ENCODE data around the gene GPX3.

Gene GPX3

DNA sequence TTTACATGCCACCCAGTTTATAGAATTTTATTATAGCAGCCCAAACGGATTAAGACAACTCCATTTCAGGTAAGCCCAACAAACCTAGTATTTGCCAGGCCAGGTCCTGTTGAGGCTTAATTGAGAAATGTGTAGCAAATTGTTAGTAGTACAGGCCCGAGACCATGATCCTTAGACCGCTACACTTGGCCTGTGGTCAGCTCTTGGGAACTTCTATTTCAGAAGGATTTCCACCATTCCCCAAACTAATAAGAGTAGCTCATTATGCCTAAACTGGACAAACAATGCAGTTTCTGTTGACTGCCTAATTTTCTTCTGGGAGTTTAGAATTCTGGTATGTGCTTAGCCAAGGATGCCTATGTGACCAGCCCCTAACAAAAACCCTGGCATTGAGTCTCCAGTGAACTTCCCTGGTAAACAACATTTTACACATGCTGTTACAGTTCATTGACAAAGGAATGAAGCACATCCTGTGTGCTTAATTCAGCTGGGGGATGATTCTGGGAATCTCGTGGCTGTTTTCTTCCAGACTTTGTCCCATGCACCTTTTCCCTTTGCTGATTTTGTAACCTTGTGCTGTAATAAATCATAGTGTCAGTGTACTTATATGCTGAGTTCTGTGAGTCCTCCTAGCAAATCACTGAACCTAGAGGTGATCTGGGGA, 5.6 kb upstream of the GPX3 start:
- DNase-seq: no peak

DNA sequence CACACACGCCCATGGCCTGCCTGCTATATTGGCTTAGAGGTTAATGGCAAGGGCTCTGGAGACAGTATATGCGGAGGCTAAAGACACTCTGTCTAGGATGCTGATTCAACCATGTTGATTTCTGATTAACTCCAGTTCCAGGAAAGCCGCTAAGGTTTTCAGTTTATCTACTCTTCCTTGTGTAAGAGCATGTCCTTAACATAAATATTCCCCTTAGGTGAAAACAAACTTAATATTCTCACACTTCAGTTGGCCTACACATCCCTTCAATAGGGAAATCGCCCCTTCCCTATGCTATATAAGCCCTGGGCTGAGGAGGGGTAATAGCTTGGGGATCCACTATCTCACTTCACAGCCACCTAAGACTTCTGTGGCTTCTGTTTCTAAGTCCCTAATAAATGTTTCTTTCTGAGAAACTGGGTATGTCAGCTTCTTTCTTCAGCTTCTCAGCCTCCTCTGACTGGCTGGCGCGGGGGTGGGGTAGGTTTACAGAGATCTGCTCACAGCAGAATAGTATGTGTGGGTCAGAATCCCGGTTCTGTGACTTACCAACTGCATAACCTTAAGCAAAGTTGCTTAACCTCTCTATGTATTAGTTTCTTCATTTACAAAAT, 4.3 kb upstream of the GPX3 start:
- no peak for DNase-seq

DNA sequence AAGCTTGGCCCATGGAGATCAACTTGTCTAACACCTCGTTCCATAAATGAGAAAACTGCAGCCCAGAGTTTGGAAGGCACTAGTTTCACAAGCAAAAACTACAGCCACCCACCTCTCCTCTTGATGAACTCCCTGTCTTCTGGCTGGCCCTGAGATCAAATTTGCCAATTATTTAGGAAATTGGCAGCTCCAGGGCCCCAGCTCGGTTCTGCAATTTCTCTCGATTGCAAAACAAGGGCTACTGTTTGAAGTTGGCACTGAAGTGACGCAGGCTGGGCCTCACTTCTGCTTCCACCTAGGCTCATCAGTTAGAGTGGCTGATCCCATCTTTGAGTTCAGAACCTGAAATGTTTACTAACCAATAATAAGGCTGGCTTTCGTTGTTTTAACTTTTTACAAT, 3.7 kb upstream of the GPX3 start:
- no peak for DNase-seq

DNA sequence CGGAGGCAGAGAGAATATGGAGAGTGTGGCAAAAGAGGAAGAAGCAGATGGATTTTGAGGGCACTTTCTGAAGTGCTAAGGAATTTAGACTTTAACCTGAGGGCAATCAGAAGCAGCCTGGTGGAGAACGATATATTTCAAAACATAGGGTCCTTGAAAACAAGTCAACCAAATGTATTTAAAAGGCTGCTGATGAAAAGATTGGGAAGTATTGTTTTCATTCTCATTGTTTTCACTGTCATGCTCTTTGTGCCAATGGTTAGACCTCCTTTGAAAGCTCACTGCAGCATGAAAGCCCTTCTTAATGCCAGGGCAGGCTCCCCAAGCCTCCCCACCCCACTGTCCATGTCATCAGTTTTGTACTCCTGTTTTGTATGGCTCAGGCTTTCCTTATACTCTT, 2.5 kb upstream of the GPX3 start:
- no peak for DNase-seq

DNA sequence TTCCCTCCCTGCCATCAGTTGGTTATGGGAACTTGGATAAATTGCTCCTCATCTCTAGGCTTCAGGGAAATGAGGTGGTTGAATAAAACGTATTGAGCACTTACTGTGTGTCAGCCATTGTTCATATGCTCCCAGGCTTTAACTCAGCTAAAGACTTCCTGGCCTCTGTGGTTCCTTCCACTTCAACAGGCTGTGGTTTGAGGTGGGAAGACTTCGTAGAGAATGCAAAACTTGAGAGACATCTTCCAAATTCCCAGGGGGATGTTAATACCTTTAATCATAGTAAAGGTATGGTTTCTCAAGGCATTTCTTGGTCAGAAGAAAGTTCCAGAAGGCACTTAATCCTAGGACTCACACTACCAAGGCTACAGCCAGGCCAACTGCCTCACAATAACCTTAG, 1.5 kb upstream of the GPX3 start:
- no peak for DNase-seq

DNA sequence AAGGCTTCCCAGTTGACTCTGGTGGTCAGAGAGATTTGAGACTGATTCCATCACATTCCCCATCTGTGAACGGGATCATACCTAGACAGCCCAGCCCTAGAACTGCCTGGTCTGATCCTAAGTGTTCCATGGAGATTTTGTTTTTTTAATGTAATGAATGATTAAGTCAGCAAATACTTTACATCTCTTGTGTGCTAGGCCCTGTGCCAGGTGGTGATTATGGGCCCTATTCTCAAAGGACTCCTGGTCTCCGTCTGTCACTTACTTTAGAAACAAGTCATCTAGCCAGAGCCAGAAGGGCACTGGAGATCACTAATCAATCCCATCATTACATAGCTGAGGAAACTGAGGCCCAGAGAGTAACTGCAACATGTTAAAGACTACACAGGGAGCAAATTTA, 1.1 kb upstream of the GPX3 start:
- no peak for DNase-seq

DNA sequence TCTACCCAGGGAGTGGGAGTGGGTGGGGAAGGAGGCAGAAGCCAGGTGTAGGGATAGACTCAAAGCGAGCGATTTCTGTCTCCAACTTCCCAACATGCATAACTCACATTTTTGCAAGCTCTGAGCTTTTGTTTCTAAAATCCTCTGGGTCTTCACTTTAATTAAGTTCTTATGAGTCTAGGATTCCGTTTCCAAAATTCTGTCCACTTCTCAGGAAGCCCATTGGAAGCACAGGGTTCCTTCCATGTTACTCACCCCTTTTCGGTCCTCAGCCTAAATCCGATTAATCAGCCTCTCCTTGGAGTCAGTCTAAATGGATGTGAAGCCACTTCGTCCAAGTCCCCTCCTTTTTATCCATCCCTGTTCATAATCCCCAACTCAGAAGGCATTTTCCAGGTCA, 1.4 kb downstream of the GPX3 start:
- DNase-seq: no peak

DNA sequence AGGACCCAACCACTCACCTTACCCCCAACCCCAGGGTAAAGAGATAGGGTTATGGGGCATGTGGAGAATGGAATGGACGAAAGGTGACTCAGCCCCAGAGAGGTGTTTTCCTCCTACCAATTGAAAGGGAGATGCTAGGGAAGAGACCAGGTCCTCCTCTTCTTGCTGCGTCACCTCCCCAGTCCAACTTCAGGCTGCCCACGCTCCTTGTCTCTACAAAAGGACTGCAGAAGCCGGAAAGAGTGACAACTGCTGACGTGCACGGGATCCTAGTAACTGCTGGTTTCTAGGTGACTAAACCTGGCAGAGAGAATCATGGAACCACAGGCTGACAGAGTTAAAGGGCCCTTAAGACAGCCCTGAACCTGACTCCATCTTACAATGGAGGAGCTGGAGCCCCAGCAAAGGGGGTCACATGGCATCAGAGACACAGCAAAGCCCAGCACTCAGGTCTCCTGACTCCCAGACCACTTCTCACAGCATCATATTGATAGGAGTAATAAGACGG, 2.2 kb downstream of the GPX3 start:
- no peak for DNase-seq

DNA sequence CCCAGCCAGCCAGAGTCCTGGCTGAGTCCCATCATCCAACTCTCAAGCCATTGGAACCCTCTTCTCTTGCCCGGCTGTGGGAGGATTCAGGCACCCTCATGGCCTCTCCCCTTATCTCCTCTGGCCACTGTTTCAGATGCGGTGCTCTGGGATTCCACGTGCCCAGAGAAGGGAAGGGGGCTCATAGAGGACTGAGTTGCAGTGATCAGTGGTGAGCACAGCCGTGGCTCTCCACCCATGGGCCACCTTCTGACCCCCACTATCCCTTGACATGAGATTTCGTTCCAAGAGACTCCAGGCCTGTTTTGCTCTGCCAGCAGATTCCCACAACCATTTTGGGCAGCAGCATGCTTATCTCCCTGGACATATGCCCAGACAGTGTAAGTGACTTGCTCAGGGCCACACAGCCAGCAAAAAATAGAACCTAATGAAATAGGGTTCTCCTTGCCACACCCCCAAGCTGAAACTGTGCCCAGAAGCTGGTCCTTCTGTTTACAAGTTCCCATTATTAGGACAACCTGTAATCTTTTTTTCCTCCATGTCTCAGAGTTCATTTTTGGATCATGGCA, 2.7 kb downstream of the GPX3 start:
- no peak for DNase-seq

DNA sequence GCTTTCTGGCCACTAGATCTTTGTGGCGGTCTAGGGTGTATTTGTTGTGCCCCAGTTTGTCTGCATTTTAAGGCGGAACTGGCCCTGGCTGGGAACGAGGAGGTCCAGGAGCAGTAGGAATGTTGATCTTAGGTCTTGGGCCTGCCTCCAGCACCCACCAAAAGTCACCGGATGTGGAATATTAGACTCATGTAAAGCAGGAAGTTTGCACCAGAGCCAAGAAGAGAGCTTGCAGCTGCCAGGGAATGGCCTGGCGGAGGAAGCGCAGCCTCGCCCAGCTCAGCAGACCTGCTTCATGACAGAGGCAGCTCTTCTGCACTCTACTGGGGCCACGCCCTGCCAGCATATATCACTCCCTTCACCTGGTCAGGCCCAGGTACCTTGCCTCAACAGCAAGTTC, 3.3 kb downstream of the GPX3 start:
- no peak for DNase-seq

DNA sequence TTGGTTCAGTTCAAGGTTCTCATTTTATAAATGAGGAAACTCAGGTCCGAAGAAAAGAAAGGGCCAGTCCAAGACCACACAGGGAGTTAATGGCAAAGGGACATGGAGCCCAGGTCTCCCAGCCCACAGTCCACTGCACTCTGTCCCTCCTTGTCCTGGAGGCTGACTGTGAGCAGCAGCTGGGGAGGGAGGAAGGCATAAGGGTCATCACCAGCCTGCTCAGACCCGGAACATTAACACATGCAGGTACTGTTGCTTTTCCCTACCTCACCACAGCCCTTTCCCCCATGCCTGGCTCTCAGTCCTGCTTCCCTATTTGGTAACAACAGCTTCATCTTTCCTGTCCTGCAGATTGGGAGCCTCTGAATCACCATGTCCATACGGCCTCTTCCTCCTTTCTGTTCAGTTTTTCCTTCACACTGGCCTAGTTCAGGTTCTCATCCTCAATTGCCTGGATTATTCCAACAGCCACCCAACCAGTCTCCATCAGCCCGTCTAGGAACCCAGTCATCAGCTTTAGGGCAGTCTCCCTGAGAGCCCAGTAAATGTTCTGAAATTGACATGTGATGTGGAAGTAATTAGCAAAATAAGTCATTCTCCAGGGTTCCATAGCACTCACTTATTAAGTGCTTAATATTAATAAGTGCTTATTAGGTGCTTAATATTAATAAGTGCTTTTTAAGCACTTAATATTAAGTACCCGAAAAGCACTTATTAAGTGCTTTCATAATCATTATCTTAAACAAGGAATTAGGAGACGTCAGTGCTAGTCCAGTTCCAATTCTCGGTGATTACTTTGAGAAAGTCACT, 4.3 kb downstream of the GPX3 start:
- DNase-seq: no peak

DNA sequence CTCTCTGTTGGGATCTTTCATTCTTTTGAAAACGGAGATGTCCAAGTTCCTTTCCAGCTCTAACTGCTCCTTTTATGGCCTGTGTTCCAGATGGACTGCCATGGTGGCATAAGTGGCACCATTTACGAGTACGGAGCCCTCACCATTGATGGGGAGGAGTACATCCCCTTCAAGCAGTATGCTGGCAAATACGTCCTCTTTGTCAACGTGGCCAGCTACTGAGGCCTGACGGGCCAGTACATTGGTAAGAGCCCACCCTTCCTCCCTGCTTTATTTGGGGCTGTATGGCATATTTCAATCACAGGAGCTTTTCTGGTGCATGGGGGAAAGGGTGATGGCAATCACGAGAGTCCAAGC, 4.8 kb downstream of the GPX3 start:
- DNase-seq: no peak

DNA sequence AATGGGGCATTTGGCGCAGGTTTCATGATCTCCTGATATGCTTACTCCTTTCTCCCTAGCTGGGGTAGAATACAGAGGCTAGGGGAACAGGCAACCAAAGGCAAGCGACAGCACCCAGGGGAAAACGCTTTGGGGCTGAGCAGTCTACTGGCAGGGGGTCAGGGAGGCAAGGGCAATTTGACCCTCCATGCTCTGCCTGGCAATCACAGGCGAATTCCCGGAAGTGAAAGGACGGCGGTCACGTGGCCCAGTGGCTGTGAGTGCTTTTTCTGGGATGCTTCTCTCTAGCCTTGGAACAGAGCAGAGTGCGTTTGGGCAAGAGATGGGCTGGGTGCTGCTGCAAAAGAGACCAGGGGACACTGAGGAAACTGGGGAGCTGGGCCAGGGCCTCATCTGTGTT, 5.7 kb downstream of the GPX3 start:
- no peak for DNase-seq

DNA sequence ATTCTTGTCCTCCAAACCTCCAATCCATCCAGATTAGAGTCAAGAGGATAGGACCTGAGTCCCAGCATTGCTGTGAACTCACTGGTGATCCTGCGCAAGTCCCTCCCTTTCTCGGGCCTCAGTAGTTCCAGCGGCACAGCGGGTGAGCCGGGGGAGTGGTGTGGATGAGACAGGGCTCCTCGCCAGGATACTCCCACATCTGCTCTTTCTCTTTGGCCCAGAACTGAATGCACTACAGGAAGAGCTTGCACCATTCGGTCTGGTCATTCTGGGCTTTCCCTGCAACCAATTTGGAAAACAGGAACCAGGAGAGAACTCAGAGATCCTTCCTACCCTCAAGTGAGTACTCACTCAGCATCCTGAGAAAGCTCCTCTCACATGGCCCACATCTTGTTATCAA, 6.3 kb downstream of the GPX3 start:
- DNase-seq: no peak

DNA sequence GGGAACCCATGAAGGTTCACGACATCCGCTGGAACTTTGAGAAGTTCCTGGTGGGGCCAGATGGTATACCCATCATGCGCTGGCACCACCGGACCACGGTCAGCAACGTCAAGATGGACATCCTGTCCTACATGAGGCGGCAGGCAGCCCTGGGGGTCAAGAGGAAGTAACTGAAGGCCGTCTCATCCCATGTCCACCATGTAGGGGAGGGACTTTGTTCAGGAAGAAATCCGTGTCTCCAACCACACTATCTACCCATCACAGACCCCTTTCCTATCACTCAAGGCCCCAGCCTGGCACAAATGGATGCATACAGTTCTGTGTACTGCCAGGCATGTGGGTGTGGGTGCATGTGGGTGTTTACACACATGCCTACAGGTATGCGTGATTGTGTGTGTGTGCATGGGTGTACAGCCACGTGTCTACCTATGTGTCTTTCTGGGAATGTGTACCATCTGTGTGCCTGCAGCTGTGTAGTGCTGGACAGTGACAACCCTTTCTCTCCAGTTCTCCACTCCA, 7.6 kb downstream of the GPX3 start:
- DNase-seq: no peak

DNA sequence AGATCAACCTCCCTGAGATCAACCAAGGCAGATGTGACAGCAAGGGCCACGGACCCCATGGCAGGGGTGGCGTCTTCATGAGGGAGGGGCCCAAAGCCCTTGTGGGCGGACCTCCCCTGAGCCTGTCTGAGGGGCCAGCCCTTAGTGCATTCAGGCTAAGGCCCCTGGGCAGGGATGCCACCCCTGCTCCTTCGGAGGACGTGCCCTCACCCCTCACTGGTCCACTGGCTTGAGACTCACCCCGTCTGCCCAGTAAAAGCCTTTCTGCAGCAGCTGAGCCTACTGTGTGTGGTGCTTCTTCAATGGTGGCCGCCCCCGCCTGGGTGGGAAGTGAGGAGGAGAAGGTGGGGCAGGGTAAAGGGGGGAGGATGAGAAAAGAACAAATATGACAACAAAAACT, 8.3 kb downstream of the GPX3 start:
- no peak for DNase-seq

DNA sequence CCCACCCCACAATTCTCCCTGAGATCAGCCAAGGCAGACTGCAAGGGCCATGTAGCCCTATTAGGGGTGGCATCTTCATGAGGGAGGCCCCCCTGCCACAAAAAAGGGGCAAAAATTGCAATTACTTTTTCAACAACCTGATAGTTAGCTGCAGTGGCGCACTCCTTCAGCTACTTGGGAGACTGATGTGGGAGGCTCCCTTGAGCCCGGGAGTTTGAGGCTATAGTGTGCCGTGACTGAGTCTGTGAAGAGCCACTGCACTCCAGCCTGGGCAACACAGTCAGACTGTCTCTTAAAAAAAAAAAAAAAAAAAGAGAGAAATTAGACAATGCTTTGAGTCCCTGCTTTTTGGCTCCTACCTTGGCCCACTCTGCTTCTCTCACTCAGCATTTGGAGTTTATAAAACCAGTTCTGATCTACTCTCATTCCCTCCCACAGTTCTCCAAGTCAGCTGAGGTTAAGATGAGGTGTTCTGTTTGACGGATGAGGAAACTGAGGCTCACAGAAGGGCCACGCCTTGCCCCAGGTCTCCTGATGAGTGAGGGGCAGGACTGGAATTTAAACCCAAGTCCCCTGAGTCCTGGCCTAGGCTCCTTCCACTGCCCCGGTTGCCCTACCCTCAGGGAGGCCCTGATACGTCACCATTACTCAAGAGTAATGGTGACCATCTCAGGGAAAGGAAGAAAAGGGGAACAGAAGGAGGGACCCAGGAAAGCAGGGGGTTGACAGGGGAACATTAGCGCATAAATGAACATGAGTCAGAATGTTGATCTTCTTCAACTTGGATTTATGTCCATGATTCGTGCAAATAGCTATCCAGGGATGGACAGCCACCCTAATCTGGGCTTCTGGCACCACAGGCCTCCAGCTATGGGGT, 9.0 kb downstream of the GPX3 start:
- DNase-seq: no peak

DNA sequence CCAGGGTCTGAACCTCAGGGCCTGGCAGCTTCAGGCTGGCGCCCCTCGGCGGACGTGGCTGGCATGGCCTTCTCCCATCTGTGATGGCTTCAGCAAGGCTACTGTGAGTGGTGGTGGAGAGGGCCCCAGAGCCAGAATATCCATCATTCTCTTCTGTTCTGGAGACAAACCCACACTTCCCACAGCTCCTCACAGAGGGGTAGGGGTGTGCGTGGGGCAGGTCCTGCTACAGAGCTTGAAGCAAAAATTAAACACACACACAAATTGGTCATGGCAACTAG, 9.6 kb downstream of the GPX3 start:
- DNase-seq: no peak

DNA sequence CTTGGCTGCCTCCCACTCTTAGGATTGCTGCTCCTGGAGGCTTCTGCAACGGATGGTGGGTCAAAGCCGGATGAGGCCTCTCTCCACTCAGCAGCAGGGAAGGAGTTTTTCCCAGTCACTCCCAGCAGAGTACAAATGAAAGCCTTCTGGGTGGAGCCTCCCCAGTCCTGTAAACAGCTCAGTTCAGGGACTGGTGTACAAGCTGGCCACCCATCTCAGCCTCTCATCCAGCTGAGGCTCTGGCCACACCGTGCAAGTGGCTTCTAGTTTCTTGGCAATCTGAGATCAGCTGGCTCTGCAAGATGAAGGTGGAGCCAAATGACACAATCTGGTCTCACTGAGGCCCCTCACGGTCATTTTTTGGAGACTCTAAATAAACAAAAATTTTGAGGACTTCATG, 10.0 kb downstream of the GPX3 start:
- no peak for DNase-seq

DNA sequence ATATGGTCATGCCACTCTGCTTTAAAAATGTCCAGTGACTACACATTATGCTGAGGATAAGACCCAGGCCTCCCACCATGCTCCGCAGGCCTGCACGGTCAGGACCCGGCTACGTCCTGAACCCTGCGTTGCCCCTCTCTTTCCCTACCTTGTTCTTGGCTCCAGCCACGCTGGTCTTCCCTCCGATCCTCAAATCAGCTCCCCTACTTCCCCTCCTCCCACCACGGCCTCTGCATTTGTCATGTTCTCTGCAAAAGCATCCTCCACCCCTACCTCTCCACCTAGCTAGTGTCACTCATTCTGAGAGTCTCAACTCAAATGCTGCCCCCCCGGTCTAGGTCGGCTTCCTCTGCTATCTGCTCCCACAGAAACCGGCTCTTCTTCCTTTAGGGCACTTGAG, 11.2 kb downstream of the GPX3 start:
- no peak for DNase-seq

DNA sequence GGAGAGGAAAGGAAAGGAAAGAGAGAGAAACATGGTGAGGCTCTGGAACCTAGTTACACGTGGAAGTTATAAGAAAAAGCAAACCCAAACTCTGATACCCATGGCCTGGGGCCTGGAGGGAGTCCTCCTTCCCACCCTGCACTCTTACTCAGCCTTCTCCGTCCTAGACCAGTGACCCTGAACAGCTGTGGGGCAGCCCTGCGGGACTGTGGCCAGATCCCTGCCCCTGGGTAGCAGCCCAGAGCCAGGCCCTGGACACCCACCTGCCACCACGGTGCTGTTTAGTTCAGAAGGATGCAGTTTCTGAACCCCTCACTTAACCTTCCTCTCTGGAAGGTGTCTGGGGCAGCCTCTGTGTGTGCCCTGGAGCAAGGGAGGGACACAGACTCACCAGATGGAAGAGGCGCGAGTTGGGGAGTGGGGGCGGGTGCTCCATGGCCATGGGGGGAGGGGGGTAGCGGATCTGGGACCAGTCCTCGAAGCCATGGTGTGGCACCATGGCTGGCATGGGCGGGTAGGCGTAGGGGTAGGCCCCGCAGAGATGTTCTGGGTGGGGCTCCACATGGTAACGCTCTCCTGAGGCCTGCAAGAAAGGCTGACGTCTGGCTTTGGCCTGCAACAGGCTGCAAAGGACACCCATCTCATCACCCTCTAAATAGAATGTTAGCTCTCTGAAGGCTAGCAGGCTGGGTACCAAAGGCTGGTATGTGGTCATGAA, 13.0 kb downstream of the GPX3 start:
- DNase-seq: no peak

Data from bone marrow (tissue), 2 donors.